ENCODE results near the gene KMT5B. TPM values are rescaled to one million over a fixed set of nuclear protein-coding genes. Genes with fewer than 3 reads are reported as not detected.

KMT5B gene
- total RNA-seq, 2 donors from 2014 or later = 20.2 to 20.5 TPM

GRCh38 chr11:68113986-68114385, 99.1 kb downstream of the KMT5B start:
- no peak for DNase-seq (ENCODE audit: low spot score)
- peak overlapping the region in 1 of 2 donors; percentile 30 for H3K27ac ChIP-seq
- H3K4me3 ChIP-seq = no peak overlapping the region
- TF ChIP-seq CTCF (IDR thresholded peaks at IDR 0.05) = no peak
- H3K27me3 ChIP-seq = no peaks in the 10 kb centered on the region
- no peaks in the 10 kb centered on the region for H3K9me3 ChIP-seq
- peaks cover 0 to 27% of the 10 kb centered on the region in 2 donors for H3K4me1 ChIP-seq
- no peaks in the 10 kb centered on the region for H3K36me3 ChIP-seq

- DNase-seq (ENCODE audit: low spot score) = no peak
- Histone ChIP-seq H3K9me3 (no peaks in the 10 kb centered on the region), H3K4me1 (peaks cover 0 to 13% of the 10 kb centered on the region in 2 donors), H3K27ac (no peak overlapping the region), H3K27me3 (no peaks in the 10 kb centered on the region), H3K36me3 (no peaks in the 10 kb centered on the region), H3K4me3 (no peak overlapping the region)
- TF ChIP-seq CTCF (IDR thresholded peaks at IDR 0.05) = no peak
Observed at GRCh38 chr11:68107689-68108088, 105.4 kb downstream of the KMT5B start.

GRCh38 chr11:68106165-68106940, 106.7 kb downstream of the KMT5B start:
- DNase-seq (ENCODE audit: low spot score) = no peak
- no peak for TF ChIP-seq CTCF (IDR thresholded peaks at IDR 0.05)
- Histone ChIP-seq H3K4me1 (peaks cover 0 to 13% of the 10 kb centered on the region in 2 donors), H3K36me3 (no peaks in the 10 kb centered on the region), H3K4me3 (no peak overlapping the region), H3K9me3 (no peaks in the 10 kb centered on the region), H3K27me3 (no peaks in the 10 kb centered on the region), H3K27ac (no peak overlapping the region)

Other genes with a start within 250 kb of the KMT5B start
- gene UNC93B1, start 209.2 kb downstream of the KMT5B start, total RNA-seq = 10 to 100 TPM in 1 of 2 donors, 1 to 10 TPM in 1; 9.2 to 19.7 TPM
- 10 to 100 TPM; 10.5 to 21.6 TPM for gene ALDH3B1, start 203.0 kb downstream of the KMT5B start, total RNA-seq
- 100 to 1,000 TPM; 436 to 568 TPM for gene NDUFS8, start 182.6 kb downstream of the KMT5B start, total RNA-seq
- gene TCIRG1, start 174.3 kb downstream of the KMT5B start, total RNA-seq = 10 to 100 TPM; 19.2 to 50.7 TPM
- gene CHKA, start 91.9 kb downstream of the KMT5B start, total RNA-seq = 10 to 100 TPM in 1 of 2 donors, 1 to 10 TPM in 1; 6.1 to 10.3 TPM
- 10 to 100 TPM; 20.4 to 21.3 TPM for gene C11orf24, start 58.7 kb upstream of the KMT5B start, total RNA-seq
- 10 to 100 TPM; 34.6 to 60.9 TPM for gene LRP5, start 99.3 kb upstream of the KMT5B start, total RNA-seq
- 10 to 100 TPM; 81.1 to 95.2 TPM for gene PPP6R3, start 247.5 kb upstream of the KMT5B start, total RNA-seq